SK-N-SH treated with all-trans-retinoic acid at 6 μM for 48 hours (cell line): ENCODE measurements around the gene TNNI3K.

Source experiments
- CSRNP3 ChIP-seq: fragments of 250-450 bp; sonication (Bioruptor Pico); IDR thresholded peaks from 2 replicates; pipeline ENCODE4 v1.5.1; 2021; ENCODE audit warnings: mild to moderate bottlenecking, moderate library complexity
- POU6F1 ChIP-seq: fragments of 250-450 bp; sonication (Bioruptor Pico); IDR thresholded peaks from 2 replicates; pipeline ENCODE4 v1.8.0; 2021; ENCODE audit warnings: low read depth, mild to moderate bottlenecking, moderate library complexity, borderline replicate concordance
- RARB ChIP-seq: fragments of 250-450 bp; sonication (Bioruptor Pico); IDR thresholded peaks from 2 replicates; pipeline ENCODE4 v1.8.0; 2021; ENCODE audit warnings: mild to moderate bottlenecking, moderate library complexity
- ZFP3 ChIP-seq: fragments of 250-450 bp; sonication (Bioruptor Pico); IDR thresholded peaks from 2 replicates; pipeline ENCODE4 v1.5.0; 2020; ENCODE audit warnings: mild to moderate bottlenecking, moderate library complexity

- TF ChIP-seq CSRNP3 (CRISPR knock-in tag) (no peak), RARB (CRISPR knock-in tag) (no peak), ZFP3 (CRISPR knock-in tag) (no peak), POU6F1 (CRISPR knock-in tag) (no peak)
Observed at GRCh38 chr1:74463333-74463988, 228.3 kb downstream of the TNNI3K start.
